Uterus (tissue), 2 donors: ENCODE results near the gene SLC44A5.

Experiments
- CTCF ChIP-seq, 4 experiments: fragments of 200-600 bp in 2 of 4; fragments of 450-650 bp in 2 of 4; sonication (generic) in 2 of 4; IDR thresholded peaks; one replicate each; pipeline ENCODE4 v1.5.1; 2016 to 2019; ENCODE audit warnings: antibody characterized with exemption in 4 of 4, mild to moderate bottlenecking in 2 of 4, moderate library complexity in 1 of 4
- POLR2A ChIP-seq, 2 donors: fragments of 450-650 bp; IDR thresholded peaks; one replicate each; pipeline ENCODE4 v1.6.1; 2016; ENCODE audit warnings: antibody characterized with exemption in 2 of 2, mild to moderate bottlenecking in 1 of 2, moderate library complexity in 1 of 2

GRCh38 chr1:75630998-75631397 lies 20.1 kb upstream of the SLC44A5 start:
- TF ChIP-seq POLR2A (IDR thresholded peaks at IDR 0.05) (no peak), CTCF (IDR thresholded peaks at IDR 0.05) (no peak)
